HepG2 (cell line): ENCODE measurements around the gene FAM187B.

Experiments
- CHD4 ChIP-seq: fragments of 200-600 bp; sonication (generic); IDR thresholded peaks from 2 replicates; pipeline ENCODE4 v1.7.0; 2017; ENCODE audit warnings: mild to moderate bottlenecking, low read length, borderline replicate concordance
- EP300 ChIP-seq, 3 experiments: sonication (generic) in 1 of 3; formaldehyde crosslinking in 1 of 3; IDR thresholded peaks; 2 replicates each; pipeline versions ENCODE4 v1.5.1 to v1.6.1; 2011 to 2020; ENCODE audit warnings: low read depth in 2 of 3, low read length in 2 of 3, borderline replicate concordance in 1 of 3, improper control_type of control experiment in 1 of 3, mild to moderate bottlenecking in 1 of 3, missing genetic modification reagents in 1 of 3, moderate library complexity in 1 of 3
- GTF2F1 ChIP-seq: fragments of 150-350 bp; IDR thresholded peaks from 2 replicates; pipeline ENCODE4 v1.6.1; 2014; ENCODE audit warnings: low read length
- NFYB ChIP-seq: sonication (generic); formaldehyde crosslinking; IDR thresholded peaks from 2 replicates; pipeline ENCODE4 v1.4.0; 2020; ENCODE audit warnings: missing genetic modification reagents
- POLR2A ChIP-seq, 2 experiments: IDR thresholded peaks; 2 replicates each; pipeline ENCODE4 v1.6.1; 2011; ENCODE audit warnings: low read depth in 2 of 2, low read length in 2 of 2, mild to moderate bottlenecking in 1 of 2, moderate library complexity in 1 of 2; ENCODE audit not compliant: insufficient read depth in 1 of 2
- RBM22 ChIP-seq: fragments of 200-400 bp; formaldehyde crosslinking; optimal IDR thresholded peaks from 2 replicates; pipeline ENCODE3; 2017; ENCODE audit warnings: mild to moderate bottlenecking, low read length, moderate library complexity
- RXRA ChIP-seq: sonication (generic); formaldehyde crosslinking; IDR thresholded peaks from 2 replicates; pipeline ENCODE4 v1.5.1; 2020; ENCODE audit warnings: missing genetic modification reagents
- SNRNP70 ChIP-seq: fragments of 200-400 bp; formaldehyde crosslinking; IDR thresholded peaks from 2 replicates; pipeline ENCODE4 v1.6.1; 2017; ENCODE audit warnings: mild to moderate bottlenecking, low read depth, low read length, moderate library complexity
- ZFX ChIP-seq: sonication (generic); formaldehyde crosslinking; IDR thresholded peaks from 2 replicates; pipeline ENCODE4 v1.4.0; 2020; ENCODE audit warnings: mild to moderate bottlenecking, low read depth, missing genetic modification reagents, moderate library complexity
- ZNF629 ChIP-seq: sonication (generic); formaldehyde crosslinking; conservative IDR thresholded peaks from 2 replicates; pipeline ENCODE4 v1.5.0; 2020; ENCODE audit warnings: missing genetic modification reagents
- TF ChIP-seq, protein P1 (sequence below): sonication (generic); formaldehyde crosslinking; IDR thresholded peaks from 2 replicates; pipeline ENCODE4 v1.5.0; 2020; ENCODE audit warnings: mild to moderate bottlenecking, missing genetic modification reagents, moderate library complexity
- TF ChIP-seq, protein P2 (sequence below): sonication (generic); formaldehyde crosslinking; IDR thresholded peaks from 2 replicates; pipeline ENCODE4 v1.4.0; 2020; ENCODE audit warnings: missing genetic modification reagents
- TF ChIP-seq, protein P3 (sequence below): sonication (generic); formaldehyde crosslinking; IDR thresholded peaks from 2 replicates; pipeline ENCODE4 v1.4.0; 2020; ENCODE audit warnings: missing genetic modification reagents

DNA sequence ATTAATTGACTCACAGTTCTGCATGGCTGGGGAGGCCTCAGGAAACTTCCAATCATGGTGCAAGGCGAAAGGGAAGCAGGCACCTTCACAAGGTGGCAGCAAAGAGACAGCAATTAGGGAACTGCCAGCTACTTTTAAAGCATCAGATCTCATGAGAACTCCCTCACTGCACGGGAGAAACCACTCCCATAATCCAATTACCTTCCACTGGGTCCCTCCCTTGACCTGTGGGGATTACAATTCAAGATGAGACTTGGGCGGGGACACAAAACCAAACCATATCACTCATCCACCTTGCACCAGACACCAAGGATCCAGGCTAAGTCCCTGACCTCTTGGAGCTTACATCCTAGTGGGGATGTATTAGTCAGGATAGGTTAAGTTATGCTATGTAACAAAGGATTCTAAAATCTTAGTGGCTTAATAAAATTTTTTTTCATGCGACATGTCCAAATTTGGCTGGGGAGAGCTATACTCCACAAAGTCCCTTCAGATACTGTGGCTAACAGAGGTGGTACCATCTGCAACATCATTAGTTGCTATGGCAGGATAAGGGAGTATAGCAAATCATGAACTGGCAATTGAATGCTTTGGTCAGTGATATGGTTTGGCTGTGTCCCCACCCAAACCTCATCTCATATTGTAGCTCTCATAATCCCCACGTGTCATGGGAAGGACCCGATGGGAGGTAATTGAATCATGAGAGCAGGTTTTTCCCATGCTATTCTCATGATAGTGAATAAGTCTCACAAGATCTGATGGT is 8.3 kb upstream of the FAM187B start:
- TF ChIP-seq RBM22 (no peak), CHD4 (no peak), GTF2F1 (no peak), NFYB (no peak), SNRNP70 (no peak), RXRA (CRISPR knock-in tag) (no peak), EP300 (IDR thresholded peaks at IDR 0.05; ENCODE audit: low read depth in 2 of 2, low read length in 2 of 2) (no peak), EP300 (CRISPR knock-in tag; IDR thresholded peaks at IDR 0.05; ENCODE audit: borderline replicate concordance) (no peak), ZNF629 (CRISPR knock-in tag) (no peak), ZFX (CRISPR knock-in tag) (no peak), POLR2A (IDR thresholded peaks at IDR 0.05; ENCODE audit: insufficient read depth in 1 of 2, low read depth in 2 of 2, low read length in 2 of 2) (no peak)
- TF ChIP-seq, protein P1, sequence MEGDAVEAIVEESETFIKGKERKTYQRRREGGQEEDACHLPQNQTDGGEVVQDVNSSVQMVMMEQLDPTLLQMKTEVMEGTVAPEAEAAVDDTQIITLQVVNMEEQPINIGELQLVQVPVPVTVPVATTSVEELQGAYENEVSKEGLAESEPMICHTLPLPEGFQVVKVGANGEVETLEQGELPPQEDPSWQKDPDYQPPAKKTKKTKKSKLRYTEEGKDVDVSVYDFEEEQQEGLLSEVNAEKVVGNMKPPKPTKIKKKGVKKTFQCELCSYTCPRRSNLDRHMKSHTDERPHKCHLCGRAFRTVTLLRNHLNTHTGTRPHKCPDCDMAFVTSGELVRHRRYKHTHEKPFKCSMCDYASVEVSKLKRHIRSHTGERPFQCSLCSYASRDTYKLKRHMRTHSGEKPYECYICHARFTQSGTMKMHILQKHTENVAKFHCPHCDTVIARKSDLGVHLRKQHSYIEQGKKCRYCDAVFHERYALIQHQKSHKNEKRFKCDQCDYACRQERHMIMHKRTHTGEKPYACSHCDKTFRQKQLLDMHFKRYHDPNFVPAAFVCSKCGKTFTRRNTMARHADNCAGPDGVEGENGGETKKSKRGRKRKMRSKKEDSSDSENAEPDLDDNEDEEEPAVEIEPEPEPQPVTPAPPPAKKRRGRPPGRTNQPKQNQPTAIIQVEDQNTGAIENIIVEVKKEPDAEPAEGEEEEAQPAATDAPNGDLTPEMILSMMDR (CRISPR knock-in tag) = peak; percentile 51
- TF ChIP-seq, protein P2, sequence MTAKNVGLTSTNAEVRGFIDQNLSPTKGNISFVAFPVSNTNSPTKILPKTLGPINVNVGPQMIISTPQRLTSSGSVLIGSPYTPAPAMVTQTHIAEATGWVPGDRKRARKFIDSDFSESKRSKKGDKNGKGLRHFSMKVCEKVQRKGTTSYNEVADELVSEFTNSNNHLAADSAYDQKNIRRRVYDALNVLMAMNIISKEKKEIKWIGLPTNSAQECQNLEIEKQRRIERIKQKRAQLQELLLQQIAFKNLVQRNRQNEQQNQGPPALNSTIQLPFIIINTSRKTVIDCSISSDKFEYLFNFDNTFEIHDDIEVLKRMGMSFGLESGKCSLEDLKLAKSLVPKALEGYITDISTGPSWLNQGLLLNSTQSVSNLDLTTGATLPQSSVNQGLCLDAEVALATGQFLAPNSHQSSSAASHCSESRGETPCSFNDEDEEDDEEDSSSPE (CRISPR knock-in tag) = no peak
- TF ChIP-seq, protein P3, sequence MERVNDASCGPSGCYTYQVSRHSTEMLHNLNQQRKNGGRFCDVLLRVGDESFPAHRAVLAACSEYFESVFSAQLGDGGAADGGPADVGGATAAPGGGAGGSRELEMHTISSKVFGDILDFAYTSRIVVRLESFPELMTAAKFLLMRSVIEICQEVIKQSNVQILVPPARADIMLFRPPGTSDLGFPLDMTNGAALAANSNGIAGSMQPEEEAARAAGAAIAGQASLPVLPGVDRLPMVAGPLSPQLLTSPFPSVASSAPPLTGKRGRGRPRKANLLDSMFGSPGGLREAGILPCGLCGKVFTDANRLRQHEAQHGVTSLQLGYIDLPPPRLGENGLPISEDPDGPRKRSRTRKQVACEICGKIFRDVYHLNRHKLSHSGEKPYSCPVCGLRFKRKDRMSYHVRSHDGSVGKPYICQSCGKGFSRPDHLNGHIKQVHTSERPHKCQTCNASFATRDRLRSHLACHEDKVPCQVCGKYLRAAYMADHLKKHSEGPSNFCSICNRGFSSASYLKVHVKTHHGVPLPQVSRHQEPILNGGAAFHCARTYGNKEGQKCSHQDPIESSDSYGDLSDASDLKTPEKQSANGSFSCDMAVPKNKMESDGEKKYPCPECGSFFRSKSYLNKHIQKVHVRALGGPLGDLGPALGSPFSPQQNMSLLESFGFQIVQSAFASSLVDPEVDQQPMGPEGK (CRISPR knock-in tag) = no peak
